Measurements from ENCODE around the gene ELSPBP1. TPM values are rescaled to one million over a fixed set of nuclear protein-coding genes. Genes with fewer than 3 reads are reported as not detected.

Gene ELSPBP1
- total RNA-seq, 1 experiment from 2014 or later, result not detected

- no peak for ATAC-seq
- TF ChIP-seq ZNF512 (CRISPR knock-in tag; IDR thresholded peaks at IDR 0.05; ENCODE audit: borderline replicate concordance), result no peak
- no peak for TF ChIP-seq MLX (CRISPR knock-in tag; IDR thresholded peaks at IDR 0.05)
- TF ChIP-seq CDX4 (CRISPR knock-in tag; IDR thresholded peaks at IDR 0.05; ENCODE audit: borderline replicate concordance), result no peak
- no peak for TF ChIP-seq ETV6 (CRISPR knock-in tag; IDR thresholded peaks at IDR 0.05)
- TF ChIP-seq ZNF219 (CRISPR knock-in tag; IDR thresholded peaks at IDR 0.05; ENCODE audit: borderline replicate concordance), result no peak
- no peak for TF ChIP-seq CREM (CRISPR knock-in tag; IDR thresholded peaks at IDR 0.05)
- TF ChIP-seq NR2C2 (CRISPR knock-in tag; IDR thresholded peaks at IDR 0.05), result no peak
- no peak for TF ChIP-seq ZBTB21 (CRISPR knock-in tag; IDR thresholded peaks at IDR 0.05; ENCODE audit: borderline replicate concordance)
- Mint-ChIP-seq H3K4me1 (no peaks in the 10 kb centered on the region), H3K27me3 (ENCODE audit: low read depth) (peaks cover 28% of the 10 kb centered on the region), H3K4me3 (no peak overlapping the region), H3K9me3 (peaks cover 18% of the 10 kb centered on the region), H3K27ac (no peak overlapping the region), H3K36me3 (no peaks in the 10 kb centered on the region; the same call in 1 of the 2 replicates)
- CTCF ChIA-PET, result interaction anchor here (0.7 kb wide), 1 partner anchor 88 kb away, joined by 3 read pairs; no protein-coding TSS in a partner anchor
- POLR2A ChIA-PET, result no interaction called here
- DNase-seq (ENCODE audit: low spot score), result no peak
Observed at GRCh38 chr19:48041877-48042580, 47.6 kb downstream of the ELSPBP1 start.

DNA sequence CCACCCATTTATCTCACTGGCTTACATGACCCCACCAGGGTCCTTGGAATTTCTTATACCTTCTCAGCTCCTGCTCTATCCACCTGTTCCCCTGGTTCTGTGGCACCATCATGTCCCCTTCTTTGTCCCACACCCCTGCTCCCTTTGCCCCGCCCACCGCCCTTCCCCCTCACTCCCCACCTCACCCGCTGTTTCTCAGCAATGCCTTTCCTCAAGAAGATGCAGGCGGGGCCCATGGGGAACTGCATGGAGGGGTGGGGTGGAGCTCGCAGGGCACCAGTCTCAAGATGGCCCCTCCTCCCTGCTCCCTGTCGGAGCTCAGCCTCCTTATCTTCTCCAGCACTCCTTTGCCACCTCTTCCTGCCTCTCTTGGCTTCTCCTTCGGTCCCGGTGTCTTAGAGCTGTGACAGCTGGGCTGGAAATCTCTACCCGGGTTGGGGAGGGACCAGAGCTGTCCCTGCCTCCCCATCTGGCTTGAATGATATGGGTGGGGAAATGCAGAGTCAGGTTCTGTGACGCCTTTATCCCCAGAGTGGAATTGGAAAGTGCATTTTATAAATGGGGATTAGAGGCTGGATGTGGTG lies 49.3 kb downstream of the ELSPBP1 start, which contains the start of gene CABP5:
Gene CABP5, minus strand, starts transcription at position 405 of the 584 bp plus-strand sequence. Its CDS starts 157 bp downstream, at position 248.
- H3K4me1 Mint-ChIP-seq, result no peaks in the 10 kb centered on the region

More for the DNA sequence above, 49.3 kb downstream of the ELSPBP1 start, which contains the start of gene CABP5:
- ATAC-seq (no peak), DNase-seq (ENCODE audit: low spot score) (no peak)
- H3K4me3 Mint-ChIP-seq, result no peak within 1 kb of the TSS
- ChIA-PET POLR2A (no interaction called here), CTCF (interaction anchor here (0.9 kb wide), 1 partner anchor 26 kb away, joined by 3 read pairs; no protein-coding TSS in a partner anchor)
- no peak within 1 kb of the TSS for H3K27ac Mint-ChIP-seq
- peaks cover 8% of the 10 kb centered on the region for H3K36me3 Mint-ChIP-seq
- peaks cover 29% of the 10 kb centered on the region for H3K27me3 Mint-ChIP-seq (ENCODE audit: low read depth)
- peaks cover 30% of the 10 kb centered on the region for H3K9me3 Mint-ChIP-seq
- TF ChIP-seq RELA (CRISPR knock-in tag; IDR thresholded peaks at IDR 0.05; ENCODE audit: borderline replicate concordance), result no peak
- TF ChIP-seq, protein P1, sequence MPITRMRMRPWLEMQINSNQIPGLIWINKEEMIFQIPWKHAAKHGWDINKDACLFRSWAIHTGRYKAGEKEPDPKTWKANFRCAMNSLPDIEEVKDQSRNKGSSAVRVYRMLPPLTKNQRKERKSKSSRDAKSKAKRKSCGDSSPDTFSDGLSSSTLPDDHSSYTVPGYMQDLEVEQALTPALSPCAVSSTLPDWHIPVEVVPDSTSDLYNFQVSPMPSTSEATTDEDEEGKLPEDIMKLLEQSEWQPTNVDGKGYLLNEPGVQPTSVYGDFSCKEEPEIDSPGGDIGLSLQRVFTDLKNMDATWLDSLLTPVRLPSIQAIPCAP (CRISPR knock-in tag; IDR thresholded peaks at IDR 0.05), result no peak
- no peak for TF ChIP-seq GTF2I (CRISPR knock-in tag; conservative IDR thresholded peaks at IDR 0.05)
- TF ChIP-seq, protein P2, sequence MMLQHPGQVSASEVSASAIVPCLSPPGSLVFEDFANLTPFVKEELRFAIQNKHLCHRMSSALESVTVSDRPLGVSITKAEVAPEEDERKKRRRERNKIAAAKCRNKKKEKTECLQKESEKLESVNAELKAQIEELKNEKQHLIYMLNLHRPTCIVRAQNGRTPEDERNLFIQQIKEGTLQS (CRISPR knock-in tag; conservative IDR thresholded peaks at IDR 0.05), result no peak
- no peak for TF ChIP-seq TEAD1 (CRISPR knock-in tag; IDR thresholded peaks at IDR 0.05)
- TF ChIP-seq TCF7 (CRISPR knock-in tag; IDR thresholded peaks at IDR 0.05; ENCODE audit: low read depth), result no peak
- no peak for TF ChIP-seq OVOL2 (CRISPR knock-in tag; IDR thresholded peaks at IDR 0.05; ENCODE audit: borderline replicate concordance)
- no peak for TF ChIP-seq JUN (CRISPR knock-in tag; IDR thresholded peaks at IDR 0.05)
- TF ChIP-seq HMGXB4 (CRISPR knock-in tag; IDR thresholded peaks at IDR 0.05), result no peak
- TF ChIP-seq FOXK1 (CRISPR knock-in tag; IDR thresholded peaks at IDR 0.05), result no peak
- TF ChIP-seq CREB1 (CRISPR knock-in tag; IDR thresholded peaks at IDR 0.05), result no peak
- no peak for TF ChIP-seq ZNF416 (CRISPR knock-in tag; IDR thresholded peaks at IDR 0.05)
- TF ChIP-seq CREM (CRISPR knock-in tag; IDR thresholded peaks at IDR 0.05), result no peak
- TF ChIP-seq CDX4 (CRISPR knock-in tag; IDR thresholded peaks at IDR 0.05; ENCODE audit: borderline replicate concordance), result no peak
- TF ChIP-seq ZNF138 (CRISPR knock-in tag; conservative IDR thresholded peaks at IDR 0.05), result no peak

Measured in WTC11 (cell line).